Medulla oblongata (tissue), 1 donor: Measurements from ENCODE around the gene S1PR4.
"Not testable (repeated sequence)": the region's sequence is repeated elsewhere in the genome, so short reads cannot be mapped to it uniquely, and the experiment has no call there.

ENCODE experiments used
- DNase-seq: peaks from one replicate; pipeline ENCODE4 v3.0.0-alpha.2; 2015; ENCODE audit errors: extremely low spot score

Gene S1PR4

DNA sequence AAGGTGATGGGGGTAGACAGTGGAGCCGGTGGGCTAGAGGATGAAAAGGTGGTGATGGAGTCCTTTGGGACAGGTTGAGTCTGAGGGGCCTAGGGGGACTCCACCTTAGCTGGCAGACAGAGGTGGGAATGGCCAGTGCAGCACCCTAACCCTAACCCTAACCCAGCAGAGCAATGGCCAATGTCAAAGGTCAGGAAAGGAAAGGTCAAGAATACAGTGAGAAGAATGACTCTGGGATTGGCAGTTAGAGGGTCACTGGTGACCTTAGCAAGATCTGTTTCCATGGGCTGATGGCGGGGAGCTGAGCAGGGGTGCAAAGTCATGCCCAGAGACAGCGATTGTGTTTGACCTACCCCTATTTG, 26.2 kb upstream of the S1PR4 start:
- no peak for DNase-seq

DNA sequence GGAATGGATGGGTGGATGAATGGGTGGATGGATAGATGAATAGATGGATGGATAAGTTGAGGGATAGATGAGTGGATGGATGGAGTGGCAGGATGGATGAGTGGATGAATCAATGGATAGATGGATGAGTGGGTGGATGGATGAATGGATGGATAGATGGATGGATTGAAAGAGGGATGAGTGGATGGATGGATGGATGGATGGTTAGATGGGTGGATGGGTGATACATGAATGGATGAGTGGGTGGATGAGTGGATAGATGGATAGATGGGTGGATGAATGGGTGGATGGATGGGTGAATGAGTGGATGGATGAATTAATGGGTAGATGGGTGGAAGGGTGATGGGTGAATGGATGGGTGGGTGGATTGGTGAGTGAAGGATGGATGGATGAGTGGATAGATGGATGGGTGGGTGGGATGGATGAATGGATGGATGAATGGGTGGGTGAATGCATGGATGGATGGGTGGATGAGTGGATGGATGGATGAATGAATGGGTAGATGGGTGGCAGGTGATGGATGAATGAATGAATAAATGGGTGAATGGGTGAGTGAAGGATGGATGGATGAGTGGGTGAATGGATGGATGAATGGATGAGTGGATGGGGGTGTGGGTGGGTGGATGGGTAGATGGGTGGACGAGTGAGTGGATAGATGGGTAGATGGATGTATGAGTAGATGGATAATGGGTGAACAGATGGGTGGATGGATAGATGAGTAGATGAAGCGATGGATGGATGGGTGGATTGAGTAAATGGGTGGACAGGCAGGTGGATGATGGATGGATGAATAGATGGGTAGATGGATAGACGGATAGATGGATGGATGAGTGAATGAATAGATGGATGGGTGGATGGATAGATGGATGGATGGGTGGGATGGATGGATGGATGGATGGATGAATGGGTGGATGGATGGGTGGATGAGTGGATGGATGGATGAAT, 25.0 kb upstream of the S1PR4 start:
- DNase-seq: no peak

DNA sequence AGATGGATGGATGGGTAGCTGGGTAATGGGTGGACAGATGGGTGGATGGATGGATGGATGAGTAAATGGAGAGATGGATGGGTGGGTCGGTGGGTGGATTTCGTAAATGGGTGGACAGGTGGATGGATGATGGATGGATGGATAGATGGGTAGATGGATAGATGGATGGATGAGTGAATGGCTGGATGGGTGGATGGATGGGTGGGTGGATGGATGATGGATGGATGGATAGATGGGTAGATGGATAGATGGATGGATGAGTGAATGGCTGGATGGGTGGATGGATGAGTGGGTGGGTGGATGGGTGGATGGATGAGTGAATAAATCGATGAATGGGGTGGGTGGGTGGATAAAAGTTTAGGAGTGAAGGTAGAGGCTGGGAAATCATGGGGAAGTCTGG, 24.1 kb upstream of the S1PR4 start:
- not testable (repeated sequence) for DNase-seq

DNA sequence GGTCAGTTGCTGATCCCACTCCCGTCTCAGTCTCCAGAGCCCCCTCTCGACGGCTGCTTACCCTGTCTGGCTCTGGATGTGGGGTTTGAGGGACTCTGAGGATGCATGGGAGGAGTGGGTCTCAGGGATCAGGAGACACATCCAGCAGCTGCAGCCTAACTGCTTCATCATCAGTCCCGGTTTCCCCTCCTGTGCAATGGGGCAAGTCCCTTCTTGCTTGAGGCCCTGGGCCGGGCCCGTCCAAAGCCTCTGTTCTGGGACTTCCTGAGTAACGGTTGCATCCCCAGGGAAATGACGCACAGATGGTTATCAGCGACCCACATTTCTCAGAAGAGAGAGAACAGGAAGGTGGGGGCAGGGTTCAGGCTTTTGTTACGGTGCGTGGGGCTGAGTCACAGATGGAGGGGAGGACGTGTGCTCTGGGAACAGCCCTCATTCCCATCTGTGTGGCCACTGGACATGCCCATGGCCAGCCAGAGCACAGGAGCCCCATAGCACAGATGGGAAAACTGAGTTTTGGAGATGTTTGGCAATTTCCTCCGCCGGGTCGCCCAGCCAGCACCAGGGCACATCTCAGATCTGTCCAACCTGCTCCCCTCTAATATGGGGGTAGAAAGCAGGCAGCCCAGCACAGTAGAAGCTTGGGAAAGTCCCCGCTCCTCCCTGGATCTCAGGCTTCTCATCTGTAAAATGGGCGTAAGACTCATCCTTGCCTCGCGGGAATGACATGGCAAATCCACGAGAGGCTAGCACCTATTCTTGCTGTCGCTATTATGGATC, 23.4 kb upstream of the S1PR4 start:
- no peak for DNase-seq

DNA sequence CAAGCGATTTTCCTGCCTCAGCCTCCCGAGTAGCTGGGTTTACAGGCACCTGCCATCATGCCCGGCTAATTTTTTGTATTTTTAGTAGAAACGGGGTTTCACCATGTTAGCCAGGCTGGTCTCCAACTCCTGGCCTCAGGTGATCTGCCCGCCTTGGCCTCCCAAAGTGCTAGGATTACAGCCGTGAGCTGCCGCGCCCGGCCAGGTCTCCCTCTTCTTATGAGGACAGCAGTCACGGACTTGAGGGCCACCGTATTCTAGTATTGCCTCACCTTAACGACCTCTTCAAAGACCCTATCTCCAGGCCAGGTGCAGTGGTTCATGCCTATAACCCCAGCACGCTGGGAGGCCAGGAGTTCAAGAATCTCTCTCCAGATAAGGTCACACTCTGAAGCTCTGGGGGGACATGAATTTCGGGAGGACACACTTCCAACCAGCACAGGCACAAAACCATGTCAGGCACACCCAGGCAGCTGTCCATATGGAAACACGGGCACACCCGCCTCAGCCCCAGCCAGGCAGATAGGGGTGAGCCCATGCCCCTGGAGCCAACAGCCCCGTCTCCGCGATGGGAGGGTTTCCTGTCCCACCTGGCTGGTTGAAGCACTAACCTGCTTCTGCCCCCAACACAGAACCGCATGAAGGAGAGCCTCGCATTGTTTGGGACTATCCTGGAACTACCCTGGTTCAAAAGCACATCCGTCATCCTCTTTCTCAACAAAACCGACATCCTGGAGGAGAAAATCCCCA, 21.3 kb upstream of the S1PR4 start:
- no peak for DNase-seq

DNA sequence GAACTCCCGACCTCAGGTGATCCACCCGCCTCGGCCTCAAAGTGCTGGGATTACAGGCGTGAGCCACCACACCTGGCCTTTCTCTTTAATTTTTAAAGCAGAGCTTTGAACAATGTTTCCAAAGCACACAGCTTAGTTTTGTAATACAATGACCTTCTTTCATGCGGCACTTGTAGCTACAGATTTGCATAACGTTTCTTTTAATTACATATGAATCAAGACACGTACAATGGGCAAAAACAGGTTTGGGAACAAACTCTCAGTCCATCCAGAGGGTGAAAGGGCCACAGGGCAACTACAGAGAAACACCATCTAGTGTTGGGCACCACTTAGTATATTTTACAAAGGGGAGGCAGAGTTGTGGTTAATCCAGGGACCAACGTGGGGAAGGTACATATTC, 19.0 kb upstream of the S1PR4 start:
- DNase-seq: no peak

DNA sequence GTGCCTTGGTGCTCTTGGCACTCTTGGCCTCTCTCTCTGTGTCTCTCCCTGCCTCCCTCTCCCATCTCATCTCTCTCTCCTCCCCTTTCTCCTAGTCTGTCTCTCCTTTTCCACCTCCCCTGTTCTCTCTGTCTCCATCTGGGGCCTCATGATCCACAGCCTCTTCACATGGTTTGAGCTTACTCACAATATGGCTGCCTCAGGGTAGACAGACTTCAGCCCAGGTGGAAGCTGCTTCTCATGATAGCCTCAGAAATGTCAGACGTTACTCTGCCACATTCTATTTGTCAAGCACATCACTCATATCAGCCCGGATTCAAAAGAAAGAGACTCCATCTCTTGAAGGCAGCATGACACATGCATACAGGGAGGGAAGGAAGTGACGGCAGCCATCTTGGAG, 18.4 kb upstream of the S1PR4 start:
- DNase-seq: no peak

DNA sequence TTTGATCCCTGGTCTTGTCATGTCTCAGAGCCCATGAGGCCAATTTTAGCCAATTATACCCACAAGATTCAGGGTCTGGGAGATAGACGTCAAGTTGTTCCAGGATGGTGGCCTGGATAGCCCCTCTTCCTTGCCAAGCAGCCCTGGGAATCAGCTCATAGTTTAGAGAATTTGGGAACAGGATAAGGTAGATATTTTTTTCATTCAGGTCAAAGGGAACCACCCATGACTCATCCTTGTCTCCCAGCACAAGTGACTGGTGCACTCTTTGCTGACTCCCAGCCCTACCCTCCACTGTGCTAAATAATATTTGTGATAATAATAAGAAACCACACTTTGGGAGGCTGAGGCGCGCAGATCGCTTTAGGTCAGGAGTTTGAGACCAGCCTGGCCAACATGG, 17.1 kb upstream of the S1PR4 start:
- no peak for DNase-seq

DNA sequence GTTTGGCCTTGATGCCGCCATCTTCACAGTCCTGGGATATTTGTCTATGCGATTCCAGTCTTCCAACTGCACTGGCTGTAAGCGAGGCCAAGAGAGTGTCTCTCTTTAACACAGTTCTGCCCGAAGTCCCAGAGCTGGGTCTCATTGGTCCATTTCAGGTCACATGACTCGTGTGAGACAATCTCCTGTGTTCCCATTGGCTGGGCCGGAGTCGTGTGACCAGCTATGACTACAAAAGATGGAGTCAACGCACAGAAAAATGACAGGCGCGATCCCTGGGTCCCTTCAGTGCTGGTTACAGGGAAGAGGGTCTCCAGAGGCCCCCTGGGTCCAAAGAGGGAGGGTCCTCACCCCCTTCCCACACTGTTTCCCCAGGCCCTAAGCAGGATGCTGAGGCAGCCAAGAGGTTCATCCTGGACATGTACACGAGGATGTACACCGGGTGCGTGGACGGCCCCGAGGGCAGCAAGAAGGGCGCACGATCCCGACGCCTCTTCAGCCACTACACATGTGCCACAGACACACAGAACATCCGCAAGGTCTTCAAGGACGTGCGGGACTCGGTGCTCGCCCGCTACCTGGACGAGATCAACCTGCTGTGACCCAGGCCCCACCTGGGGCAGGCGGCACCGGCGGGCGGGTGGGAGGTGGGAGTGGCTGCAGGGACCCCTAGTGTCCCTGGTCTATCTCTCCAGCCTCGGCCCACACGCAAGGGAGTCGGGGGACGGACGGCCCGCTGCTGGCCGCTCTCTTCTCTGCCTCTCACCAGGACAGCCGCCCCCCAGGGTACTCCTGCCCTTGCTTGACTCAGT, 15.9 kb upstream of the S1PR4 start:
- DNase-seq: no peak

DNA sequence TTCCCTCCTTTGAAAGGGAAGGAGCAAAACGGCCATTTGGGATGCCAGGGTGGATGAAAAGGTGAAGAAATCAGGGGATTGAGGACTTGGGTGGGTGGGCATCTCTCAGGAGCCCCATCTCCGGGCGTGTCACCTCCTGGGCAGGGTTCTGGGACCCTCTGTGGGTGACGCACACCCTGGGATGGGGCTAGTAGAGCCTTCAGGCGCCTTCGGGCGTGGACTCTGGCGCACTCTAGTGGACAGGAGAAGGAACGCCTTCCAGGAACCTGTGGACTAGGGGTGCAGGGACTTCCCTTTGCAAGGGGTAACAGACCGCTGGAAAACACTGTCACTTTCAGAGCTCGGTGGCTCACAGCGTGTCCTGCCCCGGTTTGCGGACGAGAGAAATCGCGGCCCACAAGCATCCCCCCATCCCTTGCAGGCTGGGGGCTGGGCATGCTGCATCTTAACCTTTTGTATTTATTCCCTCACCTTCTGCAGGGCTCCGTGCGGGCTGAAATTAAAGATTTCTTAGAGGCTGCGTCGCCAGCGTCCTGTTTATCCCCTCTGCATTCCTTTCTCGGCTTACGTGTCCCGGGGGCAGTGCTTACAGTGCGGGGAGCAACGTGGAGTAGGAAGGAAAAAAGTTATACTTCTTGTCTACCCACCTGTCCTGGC, 15.2 kb upstream of the S1PR4 start:
- peak; percentile 70 for DNase-seq

DNA sequence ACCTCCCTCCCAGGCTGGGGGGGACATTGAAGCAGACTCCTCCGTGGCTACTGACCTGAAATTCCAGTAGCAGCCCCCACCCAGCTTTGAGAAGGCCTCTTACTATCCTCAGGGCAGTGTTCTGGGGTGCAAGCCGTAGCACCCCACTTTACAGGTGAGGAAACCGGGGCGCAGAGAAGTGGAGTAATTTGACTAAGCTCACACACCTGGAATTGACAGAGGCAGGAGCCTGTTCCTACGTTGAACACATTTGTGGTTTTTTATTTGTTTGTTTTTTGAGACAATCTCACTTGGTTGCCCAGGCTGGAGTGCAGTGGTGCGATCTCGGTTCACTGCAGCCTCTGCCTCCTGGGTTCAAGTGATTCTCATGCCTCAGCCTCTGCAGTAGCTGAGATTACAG, 14.6 kb upstream of the S1PR4 start:
- no peak for DNase-seq

DNA sequence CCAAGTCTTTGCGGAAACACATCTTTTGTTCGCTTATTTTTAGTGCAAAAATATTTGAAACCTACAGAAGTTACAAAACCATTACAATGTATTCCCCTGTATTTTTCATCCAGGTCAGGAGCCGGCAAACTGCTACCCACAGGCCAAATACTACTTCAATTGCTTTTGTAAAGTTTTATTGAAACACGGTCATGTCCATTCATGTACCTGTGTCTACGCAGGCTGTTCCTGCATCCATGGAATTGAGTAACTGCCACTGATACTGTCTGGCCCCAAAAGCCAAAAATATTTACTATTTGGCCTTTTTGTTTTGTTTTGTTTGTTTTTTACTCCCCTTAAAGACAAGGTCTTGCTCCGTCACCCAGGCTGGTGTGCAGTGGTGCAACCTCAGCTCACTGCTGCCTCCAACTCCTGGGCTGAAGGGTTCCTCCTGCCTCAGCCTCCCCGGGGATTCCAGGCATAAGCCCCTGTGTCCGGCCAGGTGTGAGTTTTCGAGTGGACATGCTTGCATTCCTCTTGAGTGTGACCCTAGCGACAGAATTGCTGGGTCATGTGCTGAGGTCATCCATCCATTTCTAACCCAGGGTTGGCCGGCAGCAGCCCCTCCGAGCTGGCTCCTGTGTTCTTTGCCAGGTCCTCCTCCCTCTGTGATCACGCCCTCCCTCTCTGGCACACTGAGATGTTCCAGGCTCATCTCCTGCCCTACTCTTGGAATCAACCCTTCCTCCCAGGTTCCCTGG, 10.9 kb upstream of the S1PR4 start:
- DNase-seq: no peak

DNA sequence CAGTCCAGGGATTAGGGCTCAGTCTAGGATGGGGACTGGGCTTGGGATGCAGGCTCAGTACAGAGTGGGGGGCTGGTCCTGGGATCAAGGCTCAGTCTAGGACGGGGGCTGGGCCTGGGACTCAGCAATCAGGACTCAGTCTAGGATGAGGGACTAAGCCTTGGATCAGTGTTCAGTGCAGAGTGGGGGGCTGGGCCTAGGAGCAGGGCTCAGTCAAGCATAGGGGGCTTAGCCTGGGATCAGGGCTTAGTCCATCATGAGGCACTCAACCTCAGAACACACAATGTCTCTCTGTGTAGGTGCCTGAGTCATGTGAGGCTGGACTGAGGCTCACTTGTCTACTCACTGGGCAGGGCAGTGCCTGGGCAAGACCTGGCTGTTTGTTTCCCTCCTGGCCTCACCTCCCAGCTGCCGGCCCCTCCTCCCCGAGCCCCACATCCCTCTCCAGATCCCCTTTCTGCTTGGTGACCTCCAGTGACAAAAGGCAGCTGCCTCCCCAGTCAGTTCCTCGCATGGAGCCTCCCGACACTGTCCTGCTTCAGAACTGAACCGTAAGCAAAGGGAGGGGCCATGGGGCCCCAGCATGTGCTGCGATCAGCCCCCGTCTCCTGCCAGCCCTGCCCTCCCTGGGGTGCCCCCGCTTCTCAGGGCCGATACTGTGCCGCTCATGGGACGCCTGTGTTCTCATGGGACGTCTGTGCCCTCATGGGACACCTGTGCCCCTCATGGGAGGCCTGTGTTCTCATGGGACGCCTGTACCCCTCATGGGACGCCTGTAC, 6.5 kb upstream of the S1PR4 start:
- DNase-seq: no peak

DNA sequence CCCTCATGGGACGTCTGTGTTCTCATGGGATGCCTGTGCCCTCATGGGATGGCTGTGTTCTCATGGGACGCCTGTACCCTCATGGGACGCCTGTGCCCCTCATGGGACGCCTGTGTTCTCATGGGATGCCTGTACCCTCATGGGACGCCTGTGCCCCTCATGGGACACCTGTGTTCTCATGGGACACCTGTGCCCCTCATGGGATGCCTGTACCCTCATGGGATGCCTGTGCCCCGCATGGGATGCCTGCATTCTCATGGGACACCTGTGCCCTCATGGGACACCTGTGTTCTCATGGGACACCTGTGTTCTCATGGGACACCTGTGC, 5.9 kb upstream of the S1PR4 start:
- not testable (repeated sequence) for DNase-seq

DNA sequence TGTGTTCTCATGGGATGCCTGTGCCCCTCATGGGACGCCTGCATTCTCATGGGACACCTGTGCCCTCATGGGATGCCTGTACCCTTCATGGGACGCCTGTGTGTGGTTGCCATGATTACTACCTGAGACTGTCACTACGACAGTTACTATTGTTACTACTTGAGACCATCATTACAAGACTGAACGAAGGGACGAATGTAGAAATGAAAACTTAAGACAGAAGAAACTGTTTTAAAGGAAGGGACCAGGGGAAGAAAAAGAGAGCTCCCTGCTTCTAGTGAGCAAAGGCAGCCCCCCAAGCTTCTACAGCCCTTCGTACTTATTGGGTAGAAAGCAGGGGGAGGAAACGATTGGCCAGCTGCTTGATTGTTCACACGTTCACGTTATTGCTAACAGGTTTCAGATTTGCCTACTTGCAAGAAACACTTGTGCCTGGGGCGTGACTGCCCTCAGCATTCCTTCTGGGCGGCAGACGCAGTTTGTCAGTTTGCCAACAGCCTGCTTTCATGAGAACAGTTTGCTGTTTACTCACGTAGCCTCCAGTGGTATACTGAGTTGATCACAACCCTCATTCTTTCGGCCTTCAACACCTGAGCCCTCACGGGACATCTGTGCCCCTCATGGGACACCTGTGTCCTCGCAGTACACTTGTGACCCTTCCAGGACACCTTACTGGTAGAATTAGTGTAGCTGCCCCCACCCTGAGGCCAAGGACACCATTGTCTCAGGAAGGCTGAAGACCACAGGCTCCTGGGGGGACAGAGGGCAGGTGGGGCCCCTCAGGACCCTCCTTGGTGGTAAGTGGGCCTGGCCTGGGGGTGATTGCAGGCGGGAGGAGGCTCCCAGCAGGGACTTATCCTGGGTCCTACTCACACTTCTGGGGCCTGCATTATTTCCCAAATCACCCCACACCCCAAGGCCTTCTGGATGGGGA, 2.5 kb upstream of the S1PR4 start:
- DNase-seq: no peak

DNA sequence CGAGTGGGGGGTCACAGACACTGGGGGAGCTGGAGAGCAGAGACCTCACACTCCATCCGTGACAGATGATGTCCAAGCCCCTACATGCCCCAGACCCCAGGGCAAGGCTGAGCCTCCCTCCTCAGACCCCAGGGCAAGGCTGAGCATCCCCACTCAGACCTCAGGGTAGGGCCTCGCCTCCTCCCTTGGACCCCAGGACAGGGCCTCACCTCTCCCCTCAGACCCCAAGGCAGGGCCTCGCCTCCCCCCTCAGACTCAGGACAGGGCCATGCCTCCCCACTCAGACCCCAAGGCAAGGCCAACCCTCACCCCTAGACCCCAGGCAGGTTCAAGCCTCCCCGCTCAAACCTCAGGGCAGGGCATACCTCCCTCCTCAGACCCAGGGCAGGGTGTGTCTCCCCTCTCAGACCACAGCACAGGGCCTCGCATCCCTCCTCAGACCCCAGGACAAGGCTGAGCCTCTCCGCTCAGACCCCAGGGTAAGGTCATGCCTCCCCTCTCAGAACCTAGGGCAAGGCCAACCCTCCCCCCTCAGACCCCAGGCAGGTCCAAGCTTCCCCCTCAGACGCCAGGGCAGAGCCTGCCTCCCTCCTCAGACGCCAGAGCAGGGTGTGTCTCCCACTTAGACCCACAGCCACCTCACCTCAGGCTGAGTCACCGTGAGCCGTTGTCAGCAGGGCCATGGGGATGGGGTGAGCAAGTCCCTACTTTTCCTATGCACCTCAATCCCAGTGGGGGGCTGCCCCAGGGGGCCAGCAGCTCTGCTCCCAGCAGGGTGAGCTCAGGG, 1.7 kb upstream of the S1PR4 start:
- no peak for DNase-seq

DNA sequence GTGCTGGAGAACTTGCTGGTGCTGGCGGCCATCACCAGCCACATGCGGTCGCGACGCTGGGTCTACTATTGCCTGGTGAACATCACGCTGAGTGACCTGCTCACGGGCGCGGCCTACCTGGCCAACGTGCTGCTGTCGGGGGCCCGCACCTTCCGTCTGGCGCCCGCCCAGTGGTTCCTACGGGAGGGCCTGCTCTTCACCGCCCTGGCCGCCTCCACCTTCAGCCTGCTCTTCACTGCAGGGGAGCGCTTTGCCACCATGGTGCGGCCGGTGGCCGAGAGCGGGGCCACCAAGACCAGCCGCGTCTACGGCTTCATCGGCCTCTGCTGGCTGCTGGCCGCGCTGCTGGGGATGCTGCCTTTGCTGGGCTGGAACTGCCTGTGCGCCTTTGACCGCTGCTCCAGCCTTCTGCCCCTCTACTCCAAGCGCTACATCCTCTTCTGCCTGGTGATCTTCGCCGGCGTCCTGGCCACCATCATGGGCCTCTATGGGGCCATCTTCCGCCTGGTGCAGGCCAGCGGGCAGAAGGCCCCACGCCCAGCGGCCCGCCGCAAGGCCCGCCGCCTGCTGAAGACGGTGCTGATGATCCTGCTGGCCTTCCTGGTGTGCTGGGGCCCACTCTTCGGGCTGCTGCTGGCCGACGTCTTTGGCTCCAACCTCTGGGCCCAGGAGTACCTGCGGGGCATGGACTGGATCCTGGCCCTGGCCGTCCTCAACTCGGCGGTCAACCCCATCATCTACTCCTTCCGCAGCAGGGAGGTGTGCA, 587 bp downstream of the S1PR4 start:
- no peak for DNase-seq
